Gastroesophageal sphincter (tissue), 4 donors: ENCODE results near the gene ARHGAP22. TPM values are rescaled to one million over a fixed set of nuclear protein-coding genes. Genes with fewer than 3 reads are reported as not detected.

Source experiments
- ATAC-seq: fragments of 150-250 bp; one replicate; pipeline ENCODE4 v1.9.1; 2016; ENCODE audit warnings: mild to moderate bottlenecking, moderate library complexity
- H3K27ac ChIP-seq, 4 donors: fragments of 200-600 bp; sonication (generic) in 3 of 4; 1 replicate in 3 of 4; 2 replicates in 1 of 4; pipeline ENCODE4 v1.5.1; 2016 to 2019
- H3K27me3 ChIP-seq: fragments of 200-600 bp; sonication (generic); one replicate; pipeline ENCODE4 v1.5.1; 2019
- H3K36me3 ChIP-seq, 2 donors: fragments of 200-600 bp; sonication (generic); one replicate each; pipeline ENCODE4 v1.5.1; 2019; ENCODE audit warnings: control low read depth in 1 of 2
- H3K4me1 ChIP-seq, 3 donors: fragments of 200-600 bp; sonication (generic); 1 replicate in 2 of 3; 2 replicates in 1 of 3; pipeline ENCODE4 v1.5.1; 2016 to 2019; ENCODE audit warnings: control low read depth in 2 of 3
- H3K4me3 ChIP-seq, 2 donors: fragments of 200-600 bp; sonication (generic); one replicate each; pipeline ENCODE4 v1.5.1; 2019; ENCODE audit warnings: mild to moderate bottlenecking in 1 of 2, moderate library complexity in 1 of 2
- H3K9me3 ChIP-seq, 3 donors: fragments of 200-600 bp; sonication (generic); one replicate each; pipeline ENCODE4 v1.5.1; 2017 to 2019; ENCODE audit warnings: control low read depth in 2 of 3
- EP300 ChIP-seq: sonication (generic); formaldehyde crosslinking; IDR thresholded peaks from one replicate; pipeline ENCODE4 v1.6.1; 2017; ENCODE audit warnings: antibody characterized with exemption, mild to moderate bottlenecking
- POLR2A ChIP-seq, 2 donors: fragments of 450-650 bp; IDR thresholded peaks; one replicate each; pipeline ENCODE4 v1.6.1; 2017; ENCODE audit warnings: antibody characterized with exemption in 2 of 2, mild to moderate bottlenecking in 2 of 2, moderate library complexity in 1 of 2
- POLR2AphosphoS5 ChIP-seq: sonication (generic); formaldehyde crosslinking; IDR thresholded peaks from one replicate; pipeline ENCODE4 v1.6.1; 2017; ENCODE audit warnings: antibody characterized with exemption
- WGBS, 2 donors: methylation state at CpG; one replicate each; pipeline ENCODE4 v1.1.5; 2018; ENCODE audit warnings: low coverage in 1 of 2; 5-methylcytosine and 5-hydroxymethylcytosine counted together
- total RNA-seq, 4 donors: library from RNA; depleted of rRNA; stranded (reverse); fragments of >200 nt; gene quantifications; one replicate each; pipeline ENCODE4 v1.1.0, GENCODE V29; 2016
- TF ChIP-seq, protein P1 (sequence below), 4 experiments: fragments of 200-600 bp in 2 of 4; fragments of 450-650 bp in 2 of 4; sonication (generic) in 1 of 4; IDR thresholded peaks; one replicate each; pipeline ENCODE4 v1.5.1; 2017 to 2019; ENCODE audit warnings: antibody characterized with exemption in 4 of 4, mild to moderate bottlenecking in 2 of 4, moderate library complexity in 2 of 4

Gene ARHGAP22
- total RNA-seq, 4 donors from 2014 or later: 4.2 to 5.8 (median 5.1) TPM

DNA sequence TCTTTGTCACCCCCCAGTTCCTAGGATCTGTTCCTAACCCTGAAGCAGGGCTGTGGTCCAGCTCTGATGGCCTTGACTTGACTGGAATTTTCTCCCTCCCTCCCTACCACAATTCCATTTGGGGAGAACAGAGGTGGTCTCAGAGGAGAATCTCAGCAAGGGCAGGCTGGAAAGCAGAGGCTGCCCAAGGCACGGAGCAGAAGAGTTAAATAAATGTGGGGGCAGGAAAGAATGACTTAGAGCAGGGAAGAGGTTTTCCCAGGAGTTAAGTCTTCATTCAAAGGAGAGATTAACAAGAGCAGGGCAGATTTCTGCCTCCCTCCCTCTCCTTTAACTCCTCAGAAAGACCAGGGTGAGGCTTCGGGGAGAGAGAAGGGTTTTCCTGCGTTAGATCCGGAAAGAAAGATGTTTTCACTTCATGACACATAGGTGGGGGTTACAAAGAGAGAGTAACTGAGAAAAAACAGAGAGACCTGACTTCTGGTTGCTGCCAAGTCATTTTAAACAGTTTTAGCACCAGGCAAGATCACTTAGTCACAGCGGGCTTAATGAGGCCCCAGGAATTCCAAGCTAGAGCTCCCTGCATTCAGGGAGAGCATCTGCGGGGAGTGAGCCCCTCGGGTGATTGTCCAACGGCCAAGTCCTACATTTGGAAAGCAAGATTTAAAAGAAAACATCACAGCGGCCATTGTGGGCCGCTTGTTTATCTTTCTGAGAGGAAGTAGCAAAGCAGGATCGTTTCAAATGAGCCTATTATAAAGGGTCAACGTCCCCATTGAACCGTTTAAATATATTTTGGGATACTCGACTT is 78.7 kb downstream of the ARHGAP22 start:
- Histone ChIP-seq H3K27ac (peak overlapping the region in 3 of 4 donors; percentile 48 to 72 (median 60)), H3K36me3 (no peaks in the 10 kb centered on the region), H3K27me3 (no peaks in the 10 kb centered on the region), H3K4me3 (no peak overlapping the region), H3K9me3 (no peaks in the 10 kb centered on the region), H3K4me1 (peaks cover 0 to 38% (median 10%) of the 10 kb centered on the region in 3 donors)
- WGBS, 2 donors: 1 to 14% methylated on average over 9 to 14 of the region's 14 CpGs
- TF ChIP-seq POLR2AphosphoS5 (peak; percentile 69), POLR2A (IDR thresholded peaks at IDR 0.05) (no peak), EP300 (no peak)
- TF ChIP-seq, protein P1, sequence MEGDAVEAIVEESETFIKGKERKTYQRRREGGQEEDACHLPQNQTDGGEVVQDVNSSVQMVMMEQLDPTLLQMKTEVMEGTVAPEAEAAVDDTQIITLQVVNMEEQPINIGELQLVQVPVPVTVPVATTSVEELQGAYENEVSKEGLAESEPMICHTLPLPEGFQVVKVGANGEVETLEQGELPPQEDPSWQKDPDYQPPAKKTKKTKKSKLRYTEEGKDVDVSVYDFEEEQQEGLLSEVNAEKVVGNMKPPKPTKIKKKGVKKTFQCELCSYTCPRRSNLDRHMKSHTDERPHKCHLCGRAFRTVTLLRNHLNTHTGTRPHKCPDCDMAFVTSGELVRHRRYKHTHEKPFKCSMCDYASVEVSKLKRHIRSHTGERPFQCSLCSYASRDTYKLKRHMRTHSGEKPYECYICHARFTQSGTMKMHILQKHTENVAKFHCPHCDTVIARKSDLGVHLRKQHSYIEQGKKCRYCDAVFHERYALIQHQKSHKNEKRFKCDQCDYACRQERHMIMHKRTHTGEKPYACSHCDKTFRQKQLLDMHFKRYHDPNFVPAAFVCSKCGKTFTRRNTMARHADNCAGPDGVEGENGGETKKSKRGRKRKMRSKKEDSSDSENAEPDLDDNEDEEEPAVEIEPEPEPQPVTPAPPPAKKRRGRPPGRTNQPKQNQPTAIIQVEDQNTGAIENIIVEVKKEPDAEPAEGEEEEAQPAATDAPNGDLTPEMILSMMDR (IDR thresholded peaks at IDR 0.05): no peak
- no peak for ATAC-seq

DNA sequence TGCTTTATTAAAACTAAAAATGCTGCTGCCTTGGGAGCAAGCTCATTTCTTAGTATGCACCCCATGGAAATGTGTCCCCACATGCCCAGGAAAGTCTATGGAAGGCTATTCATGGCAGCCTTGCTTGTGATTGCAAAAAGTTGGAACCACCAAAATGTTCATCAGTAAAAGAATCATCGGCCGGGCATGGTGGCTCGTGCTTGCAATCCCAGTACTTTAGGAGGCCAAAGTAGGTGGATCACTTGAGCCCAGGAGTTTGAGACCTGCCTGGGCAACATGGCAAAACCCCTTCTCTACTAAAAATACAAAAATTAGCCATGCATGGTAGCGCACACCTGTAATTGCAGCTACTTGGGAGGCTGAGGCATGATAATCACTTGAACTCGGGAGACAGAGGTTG is 79.8 kb downstream of the ARHGAP22 start:
- 100% methylated on average over 3 to 5 of the region's 5 CpGs for WGBS, 2 donors
- no peak overlapping the region for H3K4me3 ChIP-seq

DNA sequence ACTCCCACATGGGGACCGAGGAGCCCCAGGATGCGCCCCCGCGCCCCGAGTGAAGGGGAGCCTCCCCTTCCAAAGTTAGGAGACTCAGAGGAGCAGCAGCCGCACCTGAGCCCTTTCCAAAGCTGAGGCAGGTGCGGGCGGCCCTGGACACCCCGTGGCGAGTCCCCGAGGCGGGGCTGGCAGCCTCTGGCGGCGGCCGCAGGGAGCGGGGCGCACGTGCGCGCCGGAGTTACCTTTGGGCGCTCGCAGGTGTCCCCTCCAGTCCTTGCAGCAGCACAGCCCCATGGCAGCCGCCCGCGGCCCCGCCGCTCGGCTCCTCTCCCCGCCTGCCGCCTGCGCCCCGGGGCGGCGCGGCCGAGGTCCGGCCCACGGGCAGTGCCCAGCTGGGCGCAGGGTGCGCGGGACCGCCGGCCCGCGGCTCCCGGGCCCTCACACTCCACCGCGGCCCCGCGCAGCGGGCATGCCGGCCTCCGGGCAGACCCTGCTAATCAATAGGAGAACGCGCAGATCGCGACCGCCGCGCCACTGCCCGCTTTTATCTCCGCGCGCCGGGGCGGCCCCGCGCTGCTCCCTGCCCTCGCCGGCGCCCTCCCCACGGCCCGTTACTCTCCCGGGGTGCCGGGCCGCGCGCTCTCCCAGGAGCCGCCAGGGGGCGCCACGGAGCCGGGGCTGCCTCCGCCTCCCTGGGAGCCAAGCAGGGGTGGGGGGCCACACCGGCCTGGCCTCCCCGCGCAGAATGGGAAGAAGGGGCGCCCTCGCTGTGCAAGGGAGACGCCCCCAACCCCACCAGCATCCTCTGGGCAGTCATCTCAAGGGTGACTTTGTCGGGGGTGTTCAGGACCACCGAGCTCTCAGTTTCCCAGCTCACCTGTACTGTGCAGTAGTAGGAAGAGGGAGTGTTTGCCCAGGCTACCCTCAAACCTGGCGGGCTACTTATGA is 80.8 kb downstream of the ARHGAP22 start:
- no peaks in the 10 kb centered on the region for H3K27me3 ChIP-seq
- H3K27ac ChIP-seq: peak overlapping the region in 3 of 4 donors; percentile 57 to 76 (median 61)
- H3K4me1 ChIP-seq: peaks cover 0 to 38% (median 10%) of the 10 kb centered on the region in 3 donors
- ATAC-seq: peak; percentile 11
- no peaks in the 10 kb centered on the region for H3K9me3 ChIP-seq
- peak overlapping the region; percentile 29 to 58 for H3K4me3 ChIP-seq
- no peaks in the 10 kb centered on the region for H3K36me3 ChIP-seq
- TF ChIP-seq, protein P1 (IDR thresholded peaks at IDR 0.05): peak in 3 of 4 experiments; percentile 4 to 66 (median 44)
- no peak for TF ChIP-seq EP300
- no peak for TF ChIP-seq POLR2AphosphoS5
- TF ChIP-seq POLR2A (IDR thresholded peaks at IDR 0.05): no peak
- WGBS, 2 donors: 73% methylated on average over 3 of the region's 93 CpGs; no CpG with 5 or more reads in 1 of the 2 donors

More for the DNA sequence above, 79.8 kb downstream of the ARHGAP22 start:
- Histone ChIP-seq H3K4me1 (peaks cover 0 to 38% (median 10%) of the 10 kb centered on the region in 3 donors), H3K36me3 (no peaks in the 10 kb centered on the region), H3K27ac (no peak overlapping the region), H3K27me3 (no peaks in the 10 kb centered on the region), H3K9me3 (no peaks in the 10 kb centered on the region)
- no peak for ATAC-seq
- TF ChIP-seq POLR2AphosphoS5 (no peak), POLR2A (IDR thresholded peaks at IDR 0.05) (no peak), EP300 (no peak)
- TF ChIP-seq, protein P1 (IDR thresholded peaks at IDR 0.05): no peak

DNA sequence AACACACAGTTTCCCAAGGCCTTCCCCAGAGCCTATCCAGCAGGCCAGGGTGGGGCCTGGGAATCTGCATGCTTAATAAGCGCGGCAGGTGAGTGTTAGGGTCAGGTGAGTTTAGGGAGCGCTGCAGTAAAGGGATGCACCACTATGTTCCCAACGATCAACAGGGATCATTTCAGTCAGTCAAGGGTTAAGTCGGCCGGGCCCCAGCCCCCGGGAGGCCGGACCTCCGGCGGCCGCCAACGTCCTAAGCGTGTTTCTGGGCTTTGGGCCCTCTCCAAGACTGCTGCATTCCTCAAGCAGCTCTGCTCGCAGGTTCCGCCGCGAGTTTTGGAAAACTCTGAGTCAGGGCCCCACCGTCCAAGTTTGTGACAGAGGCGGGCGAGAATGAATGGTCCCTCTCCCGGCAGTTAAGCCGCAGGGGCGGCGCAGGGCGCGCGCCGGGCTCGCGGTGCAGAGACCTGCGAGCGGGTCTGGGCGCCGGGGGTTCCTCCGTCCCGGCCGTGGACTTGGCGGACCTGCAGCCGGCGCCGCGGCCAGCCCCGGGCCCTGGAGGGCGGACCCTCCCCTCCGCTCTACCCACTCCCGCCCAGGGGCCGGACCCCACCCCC is 81.6 kb downstream of the ARHGAP22 start:
- Histone ChIP-seq H3K4me1 (peaks cover 0 to 38% (median 10%) of the 10 kb centered on the region in 3 donors), H3K27ac (peak overlapping the region in 3 of 4 donors; percentile 57 to 76 (median 61)), H3K9me3 (no peaks in the 10 kb centered on the region), H3K4me3 (peak overlapping the region; percentile 29 to 58), H3K27me3 (no peaks in the 10 kb centered on the region), H3K36me3 (no peaks in the 10 kb centered on the region)
- no peak for TF ChIP-seq EP300
- peak; percentile 87 for TF ChIP-seq POLR2AphosphoS5
- TF ChIP-seq, protein P1 (IDR thresholded peaks at IDR 0.05): no peak
- no peak for TF ChIP-seq POLR2A (IDR thresholded peaks at IDR 0.05)
- peak; percentile 92 for ATAC-seq
- 0 to 8% methylated on average over 2 to 11 of the region's 47 CpGs for WGBS, 2 donors
